PFSK-1 (cell line): Measurements from ENCODE around the gene KDM3B.

Experiments used
- POLR2AphosphoS5 ChIP-seq: IDR thresholded peaks from 2 replicates; pipeline ENCODE4 v1.6.1; 2012; ENCODE audit warnings: low read depth, mild to moderate bottlenecking, control low read depth, low read length, moderate library complexity
- TAF1 ChIP-seq: IDR thresholded peaks from 2 replicates; pipeline ENCODE4 v1.6.1; 2012; ENCODE audit warnings: low read length, control low read depth, borderline replicate concordance; ENCODE audit not compliant: insufficient read depth
- TF ChIP-seq, protein P1 (sequence below), 2 experiments: IDR thresholded peaks; 2 replicates each; pipeline versions ENCODE4 v1.6.1 to v1.8.0; 2011 to 2012; ENCODE audit warnings: low read depth in 2 of 2, low read length in 2 of 2, control low read depth in 1 of 2, inconsistent platforms in 1 of 2, mild to moderate bottlenecking in 1 of 2, moderate library complexity in 1 of 2; ENCODE audit not compliant: insufficient read depth in 1 of 2

DNA sequence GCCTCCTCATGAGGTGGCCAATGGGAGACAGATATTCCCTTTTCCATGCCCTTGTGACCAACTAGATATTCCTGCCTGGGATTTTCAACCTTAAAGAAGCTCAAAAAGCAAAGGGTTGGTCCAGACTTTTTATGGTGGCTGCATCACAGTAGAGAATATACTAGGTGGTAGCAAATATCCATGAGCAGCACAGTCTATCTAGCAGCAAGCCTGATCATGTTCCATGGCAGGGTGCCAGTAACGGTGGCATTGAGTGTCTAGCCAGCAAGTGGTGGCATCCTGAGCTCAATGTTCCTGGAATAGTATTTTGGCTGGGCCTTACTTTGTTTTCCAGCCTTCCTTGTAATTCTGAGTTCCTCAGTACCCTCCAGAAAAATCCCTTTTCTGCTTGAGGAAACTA lies 46.7 kb upstream of the KDM3B start:
- TF ChIP-seq POLR2AphosphoS5: no peak
- TF ChIP-seq TAF1: no peak
- TF ChIP-seq, protein P1, sequence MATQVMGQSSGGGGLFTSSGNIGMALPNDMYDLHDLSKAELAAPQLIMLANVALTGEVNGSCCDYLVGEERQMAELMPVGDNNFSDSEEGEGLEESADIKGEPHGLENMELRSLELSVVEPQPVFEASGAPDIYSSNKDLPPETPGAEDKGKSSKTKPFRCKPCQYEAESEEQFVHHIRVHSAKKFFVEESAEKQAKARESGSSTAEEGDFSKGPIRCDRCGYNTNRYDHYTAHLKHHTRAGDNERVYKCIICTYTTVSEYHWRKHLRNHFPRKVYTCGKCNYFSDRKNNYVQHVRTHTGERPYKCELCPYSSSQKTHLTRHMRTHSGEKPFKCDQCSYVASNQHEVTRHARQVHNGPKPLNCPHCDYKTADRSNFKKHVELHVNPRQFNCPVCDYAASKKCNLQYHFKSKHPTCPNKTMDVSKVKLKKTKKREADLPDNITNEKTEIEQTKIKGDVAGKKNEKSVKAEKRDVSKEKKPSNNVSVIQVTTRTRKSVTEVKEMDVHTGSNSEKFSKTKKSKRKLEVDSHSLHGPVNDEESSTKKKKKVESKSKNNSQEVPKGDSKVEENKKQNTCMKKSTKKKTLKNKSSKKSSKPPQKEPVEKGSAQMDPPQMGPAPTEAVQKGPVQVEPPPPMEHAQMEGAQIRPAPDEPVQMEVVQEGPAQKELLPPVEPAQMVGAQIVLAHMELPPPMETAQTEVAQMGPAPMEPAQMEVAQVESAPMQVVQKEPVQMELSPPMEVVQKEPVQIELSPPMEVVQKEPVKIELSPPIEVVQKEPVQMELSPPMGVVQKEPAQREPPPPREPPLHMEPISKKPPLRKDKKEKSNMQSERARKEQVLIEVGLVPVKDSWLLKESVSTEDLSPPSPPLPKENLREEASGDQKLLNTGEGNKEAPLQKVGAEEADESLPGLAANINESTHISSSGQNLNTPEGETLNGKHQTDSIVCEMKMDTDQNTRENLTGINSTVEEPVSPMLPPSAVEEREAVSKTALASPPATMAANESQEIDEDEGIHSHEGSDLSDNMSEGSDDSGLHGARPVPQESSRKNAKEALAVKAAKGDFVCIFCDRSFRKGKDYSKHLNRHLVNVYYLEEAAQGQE (IDR thresholded peaks at IDR 0.05; ENCODE audit: insufficient read depth in 1 of 2, low read depth in 2 of 2, low read length in 2 of 2): no peak
